Smooth muscle cell (in vitro differentiated cells): Measurements from ENCODE around the gene PPP2R5A. TPM values are rescaled to one million over a fixed set of nuclear protein-coding genes. Genes with fewer than 3 reads are reported as not detected.

ENCODE experiments used
- DNase-seq: peaks from one replicate; lab custom pipeline; 2025; ENCODE audit not compliant: unreplicated experiment; lab: John Stamatoyannopoulos, UW
- H2AFZ ChIP-seq: fragments of 200-600 bp; sonication (generic); 2 replicates; pipeline ENCODE4 v1.6.0; 2016; ENCODE audit warnings: antibody characterized with exemption, low read depth, mild to moderate bottlenecking
- H3F3A ChIP-seq: fragments of 200-600 bp; sonication (generic); 2 replicates; pipeline ENCODE4 v1.6.0; 2017; ENCODE audit warnings: antibody characterized with exemption, low read depth
- H3K27ac ChIP-seq: fragments of 200-600 bp; sonication (generic); 2 replicates; pipeline ENCODE4 v1.5.1; 2016; ENCODE audit warnings: low read depth, mild to moderate bottlenecking
- H3K27me3 ChIP-seq: fragments of 200-600 bp; sonication (generic); 2 replicates; pipeline ENCODE4 v1.6.1; 2016; ENCODE audit warnings: low read depth, mild to moderate bottlenecking
- H3K36me3 ChIP-seq: fragments of 200-600 bp; sonication (generic); 2 replicates; pipeline ENCODE4 v1.5.1; 2016; ENCODE audit warnings: low read depth
- H3K4me1 ChIP-seq: fragments of 200-600 bp; sonication (generic); 2 replicates; pipeline ENCODE4 v1.5.1; 2016; ENCODE audit warnings: low read depth
- H3K4me2 ChIP-seq: fragments of 200-600 bp; sonication (generic); 2 replicates; pipeline ENCODE4 v1.6.0; 2016; ENCODE audit warnings: mild to moderate bottlenecking
- H3K4me3 ChIP-seq: fragments of 200-600 bp; sonication (generic); 2 replicates; pipeline ENCODE4 v1.5.1; 2016; ENCODE audit warnings: mild to moderate bottlenecking
- H3K79me2 ChIP-seq: fragments of 200-600 bp; sonication (generic); 2 replicates; pipeline ENCODE4 v1.6.0; 2016; ENCODE audit warnings: low read depth, mild to moderate bottlenecking
- H3K9ac ChIP-seq: fragments of 200-600 bp; sonication (generic); 2 replicates; pipeline ENCODE4 v1.6.0; 2016; ENCODE audit warnings: low read depth
- H3K9me3 ChIP-seq: fragments of 200-600 bp; sonication (generic); replicated peaks from 2 replicates; pipeline ENCODE4 v1.5.1; 2016; ENCODE audit warnings: low read depth
- H4K20me1 ChIP-seq: fragments of 200-600 bp; sonication (generic); 2 replicates; pipeline ENCODE4 v1.6.0; 2016; ENCODE audit warnings: low read depth
- CTCF ChIP-seq: fragments of 200-600 bp; sonication (generic); IDR thresholded peaks from 2 replicates; pipeline ENCODE4 v1.5.1; 2017; ENCODE audit warnings: borderline replicate concordance, mild to moderate bottlenecking, antibody characterized with exemption; ENCODE audit not compliant: insufficient read depth, poor library complexity, severe bottlenecking
- WGBS: methylation state at CpG from one replicate; pipeline ENCODE4 v1.1.7; 2016; ENCODE audit warnings: low lambda C conversion rate; 5-methylcytosine and 5-hydroxymethylcytosine counted together
- polyA plus RNA-seq: library from polyadenylated mRNA; unstranded; fragments of >200 nt; fragmentation: Nextera tagmentation; extraction: Ambion mirVana; gene quantifications from 2 replicates; pipeline ENCODE4 v1.2.1, GENCODE V29; 2016
- total RNA-seq: library from RNA; depleted of rRNA; stranded (reverse); fragments of >200 nt; gene quantifications from 2 replicates; pipeline ENCODE4 v1.2.3, GENCODE V29; 2014

PPP2R5A gene
- total and polyA plus RNA-seq, 2 experiments from 2014 or later = 12.3 to 17.6 TPM

- Histone ChIP-seq H3K4me2 (no peak overlapping the region), H3F3A (no peaks in the 10 kb centered on the region), H3K4me3 (no peak overlapping the region), H3K79me2 (peaks cover 30% of the 10 kb centered on the region), H3K9ac (no peak overlapping the region), H3K9me3 (no peaks in the 10 kb centered on the region), H4K20me1 (peaks cover 22% of the 10 kb centered on the region), H3K27me3 (no peaks in the 10 kb centered on the region), H2AFZ (no peak overlapping the region), H3K27ac (no peak overlapping the region), H3K4me1 (peaks cover 24% of the 10 kb centered on the region), H3K36me3 (no peaks in the 10 kb centered on the region)
- TF ChIP-seq CTCF = no peak
- no peak for DNase-seq
- 97% methylated on average over 9 of the region's 9 CpGs for WGBS
These were observed 1.5 kb upstream of the PPP2R5A start for GRCh38 chr1:212283741-212284140.

GRCh38 chr1:212284332-212284743 is 872 bp upstream of the PPP2R5A start:
- H3F3A ChIP-seq = no peaks in the 10 kb centered on the region
- peak overlapping the region; percentile 89 for H3K4me2 ChIP-seq
- peak overlapping the region; percentile 70 for H3K27ac ChIP-seq
- H3K4me3 ChIP-seq = peak overlapping the region; percentile 67
- DNase-seq = no peak
- WGBS = 23% methylated on average over 14 of the region's 14 CpGs
- peaks cover 28% of the 10 kb centered on the region for H4K20me1 ChIP-seq
- H3K79me2 ChIP-seq = peaks cover 36% of the 10 kb centered on the region
- peaks cover 25% of the 10 kb centered on the region for H3K4me1 ChIP-seq
- H3K27me3 ChIP-seq = no peaks in the 10 kb centered on the region
- TF ChIP-seq CTCF = no peak
- H3K9ac ChIP-seq = peak overlapping the region; percentile 70
- peak overlapping the region; percentile 83 for H2AFZ ChIP-seq
- H3K36me3 ChIP-seq = no peaks in the 10 kb centered on the region
- no peaks in the 10 kb centered on the region for H3K9me3 ChIP-seq

GRCh38 chr1:212285685-212286555 is 710 bp downstream of the PPP2R5A start:
- TF ChIP-seq CTCF = no peak
- Histone ChIP-seq H3K36me3 (no peaks in the 10 kb centered on the region), H3K27me3 (no peaks in the 10 kb centered on the region), H3K27ac (peak overlapping the region; percentile 74), H3K9me3 (no peaks in the 10 kb centered on the region), H3K79me2 (peaks cover 52% of the 10 kb centered on the region), H3F3A (peaks cover 5% of the 10 kb centered on the region), H3K4me1 (peaks cover 25% of the 10 kb centered on the region), H3K4me2 (peak overlapping the region; percentile 95), H2AFZ (peak overlapping the region; percentile 91), H3K9ac (peak overlapping the region; percentile 82), H4K20me1 (peaks cover 44% of the 10 kb centered on the region), H3K4me3 (peak overlapping the region; percentile 94)
- under 1% methylated on average over 40 of the region's 85 CpGs for WGBS
- DNase-seq = peak; percentile 73
